Kidney tubule cell (primary cell): ENCODE results near the gene KCNH8.
"Not testable (repeated sequence)": the region's sequence is repeated elsewhere in the genome, so short reads cannot be mapped to it uniquely, and the experiment has no call there.

Experiments used
- DNase-seq: peaks from one replicate; pipeline ENCODE4 v3.0.0-alpha.2; 2018; ENCODE audit warnings: low spot score

Gene KCNH8

GRCh38 chr3:19147905-19148767 lies at the start of gene KCNH8:
Gene KCNH8 (plus strand): TSS chr3:19148510. CDS start chr3:19148720, 210 bp downstream.
- DNase-seq: peak; percentile 8

- DNase-seq: not testable (repeated sequence)
Observed at GRCh38 chr3:19102654-19103290, 45.5 kb upstream of the KCNH8 start.

GRCh38 chr3:19103510-19103909 lies 44.8 kb upstream of the KCNH8 start:
- no peak for DNase-seq

- no peak for DNase-seq
Observed at GRCh38 chr3:19104459-19104858, 43.9 kb upstream of the KCNH8 start.

GRCh38 chr3:19105826-19106225 lies 42.5 kb upstream of the KCNH8 start:
- no peak for DNase-seq

GRCh38 chr3:19106307-19106706 lies 42.0 kb upstream of the KCNH8 start:
- DNase-seq: no peak

- no peak for DNase-seq
Observed at GRCh38 chr3:19107719-19108118, 40.6 kb upstream of the KCNH8 start.

GRCh38 chr3:19110335-19110895 lies 37.9 kb upstream of the KCNH8 start:
- DNase-seq: no peak

GRCh38 chr3:19114461-19114860 lies 33.8 kb upstream of the KCNH8 start:
- no peak for DNase-seq

- no peak for DNase-seq
Observed at GRCh38 chr3:19116239-19116638, 32.1 kb upstream of the KCNH8 start.

GRCh38 chr3:19124752-19125151 lies 23.6 kb upstream of the KCNH8 start:
- DNase-seq: no peak

GRCh38 chr3:19139863-19140262 lies 8.4 kb upstream of the KCNH8 start:
- no peak for DNase-seq

- peak; percentile 70 for DNase-seq
Observed at GRCh38 chr3:19146685-19147650, 1.3 kb upstream of the KCNH8 start.

- DNase-seq: peak; percentile 2
Observed at GRCh38 chr3:19148768-19149091, 420 bp downstream of the KCNH8 start.

GRCh38 chr3:19149368-19149767 lies 1.1 kb downstream of the KCNH8 start:
- peak; percentile 44 for DNase-seq

GRCh38 chr3:19151171-19151570 lies 2.9 kb downstream of the KCNH8 start:
- no peak for DNase-seq

GRCh38 chr3:19154693-19155250 lies 6.5 kb downstream of the KCNH8 start:
- DNase-seq: no peak

GRCh38 chr3:19155375-19155774 lies 7.1 kb downstream of the KCNH8 start:
- DNase-seq: no peak

- DNase-seq: no peak
Observed at GRCh38 chr3:19159966-19160635, 11.8 kb downstream of the KCNH8 start.

GRCh38 chr3:19165654-19166053 lies 17.3 kb downstream of the KCNH8 start:
- DNase-seq: no peak

GRCh38 chr3:19171794-19172193 lies 23.5 kb downstream of the KCNH8 start:
- DNase-seq: no peak
